PC-3 (cell line): ENCODE data around the gene GHITM. TPM values are rescaled to one million over a fixed set of nuclear protein-coding genes. Genes with fewer than 3 reads are reported as not detected.

ENCODE experiments used
- ATAC-seq: fragments of 200-7000 bp; cut with Tn5 transposase; 2 replicates; pipeline ENCODE4 v1.9.1; 2020; ENCODE audit warnings: mild to moderate bottlenecking, moderate library complexity
- BruUV-seq: library from RNA; stranded (reverse); fragments of 400-500 nt; replicated peaks from 2 replicates; lab custom pipeline; 2021; lab: Mats Ljungman, UMichigan
- CTCF ChIA-PET: fragments of 300-600 bp; sonication (Branson Sonifier 250); formaldehyde crosslinking; loops from one replicate; lab custom pipeline; 2022; ENCODE audit warnings: antibody characterized with exemption; lab: Charles Lee
- POLR2A ChIA-PET: fragments of 300-600 bp; sonication (Branson Sonifier 250); formaldehyde crosslinking; loops from one replicate; lab custom pipeline; 2022; ENCODE audit warnings: antibody characterized with exemption; ENCODE audit not compliant: unreplicated experiment; lab: Charles Lee
- DNase-seq: peaks from one replicate; pipeline ENCODE4 v3.0.0-alpha.2; 2015
- H2AFZ ChIP-seq: fragments of 300-600 bp; sonication (generic); 2 replicates; pipeline ENCODE4 v1.6.0; 2016; ENCODE audit warnings: antibody characterized with exemption, low read length
- H3F3A ChIP-seq: fragments of 300-600 bp; sonication (generic); one replicate; pipeline ENCODE4 v1.6.0; 2017; ENCODE audit warnings: antibody characterized with exemption, low read length, control low read depth, mild to moderate bottlenecking; ENCODE audit not compliant: unreplicated experiment
- H3K27ac ChIP-seq: fragments of 300-600 bp; sonication (generic); 2 replicates; pipeline ENCODE4 v1.5.1; 2016; ENCODE audit warnings: mild to moderate bottlenecking, low read length
- H3K27me3 ChIP-seq: fragments of 300-600 bp; sonication (generic); 2 replicates; pipeline ENCODE4 v1.6.1; 2016; ENCODE audit warnings: low read length, mixed read lengths
- H3K36me3 ChIP-seq: fragments of 300-600 bp; sonication (generic); 2 replicates; pipeline ENCODE4 v1.6.1; 2016; ENCODE audit warnings: low read depth, mixed run types, low read length, mixed read lengths
- H3K4me1 ChIP-seq: fragments of 300-600 bp; sonication (generic); 2 replicates; pipeline ENCODE4 v1.5.1; 2016; ENCODE audit warnings: low read length; ENCODE audit not compliant: insufficient read depth
- H3K4me2 ChIP-seq: fragments of 300-600 bp; sonication (generic); 2 replicates; pipeline ENCODE4 v1.6.0; 2016; ENCODE audit warnings: low read length
- H3K4me3 ChIP-seq: fragments of 300-600 bp; sonication (generic); 2 replicates; pipeline ENCODE4 v1.5.1; 2016; ENCODE audit warnings: mild to moderate bottlenecking, low read length, mixed read lengths
- H3K79me2 ChIP-seq: fragments of 300-600 bp; sonication (generic); 2 replicates; pipeline ENCODE4 v1.6.1; 2017; ENCODE audit warnings: low read length, mixed read lengths
- H3K9ac ChIP-seq: fragments of 300-600 bp; sonication (generic); 2 replicates; pipeline ENCODE4 v1.6.0; 2016; ENCODE audit warnings: mild to moderate bottlenecking, low read length
- H3K9me2 ChIP-seq: fragments of 300-600 bp; sonication (generic); replicated peaks from 2 replicates; pipeline ENCODE4 v1.6.1; 2016; ENCODE audit warnings: mixed run types, low read length, mixed read lengths
- H3K9me3 ChIP-seq: fragments of 300-600 bp; sonication (generic); 2 replicates; pipeline ENCODE4 v1.6.1; 2016; ENCODE audit warnings: low read length, mixed read lengths
- H4K20me1 ChIP-seq: fragments of 300-600 bp; sonication (generic); 2 replicates; pipeline ENCODE4 v1.6.1; 2016; ENCODE audit warnings: low read length, mixed read lengths
- EZH2 ChIP-seq: fragments of 300-600 bp; sonication (generic); IDR thresholded peaks from one replicate; pipeline ENCODE4 v1.6.1; 2017; ENCODE audit warnings: antibody characterized with exemption, mild to moderate bottlenecking, low read length; ENCODE audit not compliant: unreplicated experiment
- EZH2phosphoT487 ChIP-seq: fragments of 300-600 bp; sonication (generic); IDR thresholded peaks from 2 replicates; pipeline ENCODE4 v1.6.1; 2018; ENCODE audit warnings: mild to moderate bottlenecking, antibody characterized with exemption, low read length, borderline replicate concordance
- intact Hi-C: fragments of 100-400 bp; cut with micrococcal nuclease; formaldehyde crosslinking; loops from 2 replicates; pipeline ENCODE4 v1.9.0; 2023
- total RNA-seq: library from RNA; depleted of rRNA; stranded (reverse); fragments of >200 nt; gene quantifications from 2 replicates; pipeline ENCODE4 v1.2.3, GENCODE V29; 2014
- TF ChIP-seq, protein P1 (sequence below): fragments of 300-600 bp; sonication (generic); conservative IDR thresholded peaks from 2 replicates; pipeline ENCODE4 v1.5.1; 2017; ENCODE audit warnings: antibody characterized with exemption, low read depth, mild to moderate bottlenecking, low read length

The GHITM gene
- total RNA-seq, 1 experiment from 2014 or later = 211 TPM

DNA sequence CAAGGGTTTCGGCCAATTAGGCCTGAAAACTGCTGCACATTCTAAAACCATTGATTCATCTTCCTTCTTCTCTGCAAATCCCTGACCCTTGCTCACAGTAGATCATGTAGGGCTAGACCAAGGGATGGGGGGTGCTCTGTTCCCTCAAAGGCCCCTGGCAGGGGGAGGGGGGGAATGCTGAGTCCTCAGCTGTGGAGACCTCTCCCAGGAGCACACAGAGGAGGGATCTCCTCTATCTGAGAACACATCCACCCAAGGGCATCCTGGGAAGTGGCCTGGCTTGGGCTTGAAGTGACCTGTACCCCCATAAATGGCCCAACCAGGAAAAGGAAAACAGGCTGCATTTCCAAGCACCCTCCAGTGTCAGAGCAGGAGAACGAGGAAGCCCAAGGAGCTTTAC, 54.0 kb downstream of the GHITM start:
- Histone ChIP-seq H3K4me3 (no peak overlapping the region), H3K36me3 (no peaks in the 10 kb centered on the region), H3K9me2 (no peaks in the 10 kb centered on the region), H2AFZ (no peak overlapping the region), H3K27ac (no peak overlapping the region), H3K79me2 (no peaks in the 10 kb centered on the region), H3K9me3 (no peaks in the 10 kb centered on the region), H3K27me3 (peaks cover 69% of the 10 kb centered on the region), H4K20me1 (no peaks in the 10 kb centered on the region), H3K9ac (no peak overlapping the region), H3K4me2 (no peak overlapping the region), H3K4me1 (no peaks in the 10 kb centered on the region), H3F3A (no peaks in the 10 kb centered on the region)
- intact Hi-C loops = no loop called here
- no peak for TF ChIP-seq EZH2
- TF ChIP-seq, protein P1, sequence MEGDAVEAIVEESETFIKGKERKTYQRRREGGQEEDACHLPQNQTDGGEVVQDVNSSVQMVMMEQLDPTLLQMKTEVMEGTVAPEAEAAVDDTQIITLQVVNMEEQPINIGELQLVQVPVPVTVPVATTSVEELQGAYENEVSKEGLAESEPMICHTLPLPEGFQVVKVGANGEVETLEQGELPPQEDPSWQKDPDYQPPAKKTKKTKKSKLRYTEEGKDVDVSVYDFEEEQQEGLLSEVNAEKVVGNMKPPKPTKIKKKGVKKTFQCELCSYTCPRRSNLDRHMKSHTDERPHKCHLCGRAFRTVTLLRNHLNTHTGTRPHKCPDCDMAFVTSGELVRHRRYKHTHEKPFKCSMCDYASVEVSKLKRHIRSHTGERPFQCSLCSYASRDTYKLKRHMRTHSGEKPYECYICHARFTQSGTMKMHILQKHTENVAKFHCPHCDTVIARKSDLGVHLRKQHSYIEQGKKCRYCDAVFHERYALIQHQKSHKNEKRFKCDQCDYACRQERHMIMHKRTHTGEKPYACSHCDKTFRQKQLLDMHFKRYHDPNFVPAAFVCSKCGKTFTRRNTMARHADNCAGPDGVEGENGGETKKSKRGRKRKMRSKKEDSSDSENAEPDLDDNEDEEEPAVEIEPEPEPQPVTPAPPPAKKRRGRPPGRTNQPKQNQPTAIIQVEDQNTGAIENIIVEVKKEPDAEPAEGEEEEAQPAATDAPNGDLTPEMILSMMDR = no peak
- TF ChIP-seq EZH2phosphoT487 = no peak
- no peak for DNase-seq
- POLR2A ChIA-PET = no interaction called here
- no TSS peak for BruUV-seq
- no peak for ATAC-seq
- CTCF ChIA-PET = no interaction called here

DNA sequence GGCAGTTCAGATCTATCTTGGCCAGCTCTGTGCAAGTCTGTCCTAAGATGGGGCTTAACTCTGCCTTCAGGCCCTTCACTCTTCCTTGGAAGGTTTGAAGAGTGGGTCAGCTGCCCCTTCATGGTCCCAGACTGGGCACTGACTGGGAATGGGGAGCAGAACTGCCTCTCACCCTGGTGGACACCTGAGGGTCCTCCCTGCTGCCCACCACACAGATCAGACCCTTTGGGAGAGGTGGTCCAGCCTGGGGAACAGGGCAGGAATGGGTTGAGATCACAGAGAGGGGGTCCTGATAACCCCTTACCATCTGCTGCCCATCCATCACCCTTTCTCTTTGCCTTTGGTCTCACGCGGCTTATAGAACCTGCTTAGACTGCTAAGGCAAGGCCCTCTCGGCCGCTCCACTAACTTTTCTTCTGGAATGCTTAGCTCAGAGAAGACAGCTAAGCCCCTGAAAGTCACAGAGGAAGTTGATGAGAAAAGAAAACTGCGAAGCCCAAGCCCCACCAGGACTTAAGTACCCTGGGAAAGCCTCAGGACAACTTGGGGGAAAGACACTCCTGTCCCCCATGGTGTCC, 54.6 kb downstream of the GHITM start:
- TF ChIP-seq EZH2 (no peak), EZH2phosphoT487 (no peak)
- TF ChIP-seq, protein P1 = no peak
- ChIA-PET POLR2A (no interaction called here), CTCF (no interaction called here)
- DNase-seq (no peak), ATAC-seq (no peak)
- H3K36me3 ChIP-seq = no peaks in the 10 kb centered on the region
- H2AFZ ChIP-seq = no peak overlapping the region
- H3K79me2 ChIP-seq = no peaks in the 10 kb centered on the region
- no TSS peak for BruUV-seq
- no peaks in the 10 kb centered on the region for H3K4me1 ChIP-seq
- H4K20me1 ChIP-seq = no peaks in the 10 kb centered on the region
- no peak overlapping the region for H3K9ac ChIP-seq
- H3K27me3 ChIP-seq = peaks cover 75% of the 10 kb centered on the region
- H3K27ac ChIP-seq = no peak overlapping the region
- no peaks in the 10 kb centered on the region for H3K9me3 ChIP-seq
- intact Hi-C loops = no loop called here
- H3K4me3 ChIP-seq = no peak overlapping the region
- H3F3A ChIP-seq = no peaks in the 10 kb centered on the region
- no peak overlapping the region for H3K4me2 ChIP-seq
- no peaks in the 10 kb centered on the region for H3K9me2 ChIP-seq

DNA sequence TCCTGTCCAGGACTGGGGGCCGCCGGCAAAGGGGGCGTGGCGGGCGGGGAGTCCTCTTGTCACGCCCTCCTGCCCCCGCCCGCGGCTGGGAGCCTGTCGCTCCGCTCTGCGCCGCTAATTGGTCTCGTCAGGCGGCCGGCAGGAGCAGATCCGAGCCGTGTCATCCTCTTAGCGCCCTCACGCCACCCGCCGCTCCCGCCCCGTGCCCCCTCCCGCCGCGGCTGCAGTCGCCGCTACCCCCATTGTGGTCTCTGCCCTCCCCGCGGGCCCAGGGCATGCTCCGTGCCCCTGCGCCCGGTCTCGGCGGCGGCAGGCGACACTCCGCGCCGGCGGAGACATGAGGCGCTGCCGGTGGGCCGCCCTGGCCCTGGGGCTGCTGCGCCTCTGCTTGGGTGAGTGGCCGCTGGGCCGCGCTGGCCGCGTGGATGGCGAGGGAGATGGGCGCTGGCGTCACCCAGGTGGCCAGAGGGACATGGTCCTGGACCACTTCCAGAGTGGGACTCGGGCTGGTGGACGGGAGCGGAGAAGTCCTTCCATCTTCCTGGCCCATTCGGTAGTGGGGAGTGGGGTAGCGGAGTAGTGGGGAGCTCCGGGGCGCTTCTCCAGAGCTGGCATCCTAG, 55.2 kb downstream of the GHITM start, which contains the start of gene CDHR1:
TSS of gene CDHR1 (plus strand) at position 114 of the 620 bp plus-strand sequence. CDS start at position 338, 224 bp downstream.
- BruUV-seq = no TSS peak
- no peak within 1 kb of the TSS for H3K27ac ChIP-seq
- H3K9me2 ChIP-seq = no peaks in the 10 kb centered on the region
- no peaks in the 10 kb centered on the region for H3K9me3 ChIP-seq
- no peaks in the 10 kb centered on the region for H4K20me1 ChIP-seq
- DNase-seq = no peak
- H3K4me2 ChIP-seq = no peak within 1 kb of the TSS
- H3K9ac ChIP-seq = no peak within 1 kb of the TSS
- no peaks in the 10 kb centered on the region for H3F3A ChIP-seq
- no peak for ATAC-seq
- no peaks in the 10 kb centered on the region for H3K4me1 ChIP-seq
- H3K27me3 ChIP-seq = peaks cover 81% of the 10 kb centered on the region
- H3K36me3 ChIP-seq = no peaks in the 10 kb centered on the region
- intact Hi-C loops = no loop called here
- no peaks in the 10 kb centered on the region for H3K79me2 ChIP-seq
- CTCF ChIA-PET = no interaction called here
- H2AFZ ChIP-seq = no peak within 1 kb of the TSS
- no peak for TF ChIP-seq EZH2phosphoT487
- no peak for TF ChIP-seq EZH2
- TF ChIP-seq, protein P1 = no peak
- POLR2A ChIA-PET = no interaction called here
- no peak within 1 kb of the TSS for H3K4me3 ChIP-seq
